SH-SY5Y (cell line): Measurements from ENCODE around the gene BACH2.

Experiments used
- GATA2 ChIP-seq: IDR thresholded peaks from 2 replicates; pipeline ENCODE4 v1.6.1; 2011; ENCODE audit warnings: mild to moderate bottlenecking, low read depth, low read length
- GATA3 ChIP-seq: IDR thresholded peaks from 2 replicates; pipeline ENCODE4 v1.6.1; 2011; ENCODE audit warnings: low read depth, mild to moderate bottlenecking, low read length, moderate library complexity

DNA sequence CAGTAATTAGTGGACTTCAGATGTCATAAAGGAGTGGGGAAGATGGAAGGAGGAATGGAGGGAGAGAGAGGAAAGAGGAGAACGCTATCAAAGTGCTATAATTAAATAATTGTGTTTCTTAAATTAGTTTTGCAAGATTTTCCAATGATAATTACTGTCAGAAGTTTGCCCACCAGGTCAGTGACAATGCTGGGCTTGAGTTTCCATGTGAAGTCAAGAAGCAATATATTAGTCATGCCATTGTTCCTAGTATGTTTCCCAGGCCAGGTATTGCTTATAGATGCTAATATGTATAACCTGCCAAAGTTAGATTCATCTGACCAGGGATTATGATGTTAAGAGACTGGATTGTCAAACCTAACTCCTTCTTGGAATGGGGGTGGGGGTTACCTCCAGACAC lies 270.4 kb downstream of the BACH2 start:
- TF ChIP-seq GATA2 (no peak), GATA3 (no peak)
